NCI-H1105 treated with DMSO at 0.1 percent for 48 hours (cell line): Measurements from ENCODE around the gene SLC22A8.
"Not testable (repeated sequence)": the region's sequence is repeated elsewhere in the genome, so short reads cannot be mapped to it uniquely, and the experiment has no call there.

Source experiments
- DNase-seq: peaks from one replicate; lab custom pipeline; 2025; lab: John Stamatoyannopoulos, UW

Gene SLC22A8

DNA sequence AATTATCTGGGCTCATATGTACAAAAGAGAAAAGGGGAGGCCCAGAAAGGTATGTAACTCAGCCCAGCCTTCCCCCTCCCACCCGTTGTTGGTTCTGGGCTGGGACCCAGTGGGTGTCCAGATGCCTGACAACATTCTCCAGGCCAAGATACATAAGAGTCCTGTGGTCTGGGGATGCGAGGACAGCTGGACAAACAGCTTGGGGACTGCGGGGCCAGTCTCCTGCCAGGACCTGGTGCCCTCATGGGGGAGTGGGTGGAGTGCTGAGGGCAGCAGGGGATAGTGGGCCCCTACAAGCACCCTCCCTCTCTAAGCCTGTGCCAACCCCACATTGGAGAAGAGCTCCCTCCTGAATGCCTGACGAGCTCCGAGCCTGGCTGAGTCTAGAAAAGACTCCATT, 27.4 kb downstream of the SLC22A8 start:
- DNase-seq: no peak

DNA sequence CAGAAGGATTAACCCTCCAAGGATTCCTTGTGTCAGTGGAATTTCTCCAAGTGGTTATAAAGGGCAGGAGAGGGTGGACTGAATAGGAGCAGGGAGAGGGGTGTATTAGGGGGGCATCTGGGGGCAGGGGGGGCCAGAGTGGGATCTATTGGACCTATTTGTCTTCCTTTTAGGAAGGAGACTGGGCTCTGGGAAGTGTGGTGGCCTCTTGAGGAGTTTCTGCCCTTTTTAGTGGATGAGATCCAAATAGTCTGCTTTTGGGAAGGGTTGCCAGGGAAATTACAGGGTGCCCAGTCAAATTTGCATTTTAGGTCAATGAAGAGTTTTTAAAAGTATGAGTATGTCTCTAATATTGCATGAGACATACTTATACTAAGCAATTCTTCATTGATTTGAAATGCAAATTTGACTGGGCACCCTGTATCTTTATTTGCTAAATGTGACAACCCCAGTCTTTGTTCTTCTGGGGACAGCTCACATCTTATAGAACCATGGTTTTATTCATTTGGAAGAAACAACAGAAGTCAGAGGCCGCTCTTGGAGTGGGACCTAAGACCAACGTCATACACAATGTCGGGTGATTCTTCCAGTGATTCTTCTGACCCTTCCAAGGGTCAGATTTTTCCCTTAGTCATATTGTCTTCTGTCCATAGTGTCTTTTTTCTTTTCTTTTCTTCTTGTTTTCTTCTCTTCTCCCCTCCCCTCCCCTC, 30.4 kb downstream of the SLC22A8 start:
- DNase-seq: no peak

DNA sequence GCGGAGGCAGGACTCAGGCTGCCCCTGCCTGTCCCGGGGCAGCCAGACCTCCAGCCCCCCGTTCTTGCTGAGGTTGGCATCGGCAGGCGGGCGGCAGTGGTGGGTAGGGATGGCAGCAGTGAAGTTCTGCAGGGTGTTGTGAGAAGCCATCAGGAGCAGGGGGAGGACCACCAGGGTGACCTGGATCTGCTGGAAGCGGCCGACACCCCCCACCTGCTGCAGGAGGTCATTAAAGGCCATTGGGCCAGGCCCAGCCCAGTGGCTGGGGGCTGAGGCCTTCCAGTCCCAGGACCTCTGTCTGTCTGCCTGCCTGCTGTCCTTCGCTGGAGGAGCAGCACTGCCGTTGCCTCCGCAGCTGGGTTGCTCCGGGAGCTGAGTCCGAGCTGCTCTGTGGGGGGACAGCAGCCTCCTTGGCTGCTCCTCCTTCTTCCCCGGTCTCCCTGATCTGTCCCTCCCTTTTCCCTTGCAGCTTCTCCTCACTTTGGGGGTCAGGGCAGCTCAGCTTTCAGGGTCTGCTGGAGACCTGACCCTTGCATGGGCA, 31.1 kb downstream of the SLC22A8 start, which contains the start of gene SLC22A6:
SLC22A6 (minus strand) TSS at position 517 of the 541 bp plus-strand sequence; CDS start at position 240, 277 bp downstream.
- DNase-seq: no peak

DNA sequence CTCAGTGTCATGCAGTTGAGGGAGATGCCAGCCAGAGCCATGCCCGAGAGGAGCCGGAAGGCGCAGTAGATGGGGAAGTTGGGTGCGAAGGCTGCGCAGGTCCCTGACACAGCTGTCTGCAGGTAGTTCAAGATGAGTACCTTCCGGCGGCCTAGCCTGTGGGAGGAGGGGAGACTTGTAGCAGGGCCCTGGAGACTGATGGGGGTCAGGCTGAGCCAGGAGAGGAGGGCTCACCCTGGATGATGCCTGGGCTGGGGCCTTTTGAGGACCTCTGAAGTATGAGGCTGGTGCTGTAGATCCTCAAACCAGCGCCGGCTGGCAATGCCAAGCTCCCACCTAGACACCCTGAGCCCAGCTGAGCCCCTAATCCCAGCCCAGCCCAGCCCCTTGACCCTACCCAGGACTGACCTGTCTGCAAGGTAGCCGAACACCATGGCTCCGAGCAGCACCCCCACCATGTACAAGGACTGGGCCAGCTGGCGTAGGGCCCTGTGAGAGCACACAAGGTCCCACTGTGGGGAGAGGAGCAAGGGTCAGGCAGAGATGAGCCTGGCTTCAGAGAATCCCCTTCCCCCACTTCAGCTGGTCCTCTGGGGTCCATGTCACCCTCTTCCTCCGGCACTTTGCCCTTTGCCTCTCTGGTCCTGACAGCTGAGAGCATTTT, 32.0 kb downstream of the SLC22A8 start:
- DNase-seq: no peak

DNA sequence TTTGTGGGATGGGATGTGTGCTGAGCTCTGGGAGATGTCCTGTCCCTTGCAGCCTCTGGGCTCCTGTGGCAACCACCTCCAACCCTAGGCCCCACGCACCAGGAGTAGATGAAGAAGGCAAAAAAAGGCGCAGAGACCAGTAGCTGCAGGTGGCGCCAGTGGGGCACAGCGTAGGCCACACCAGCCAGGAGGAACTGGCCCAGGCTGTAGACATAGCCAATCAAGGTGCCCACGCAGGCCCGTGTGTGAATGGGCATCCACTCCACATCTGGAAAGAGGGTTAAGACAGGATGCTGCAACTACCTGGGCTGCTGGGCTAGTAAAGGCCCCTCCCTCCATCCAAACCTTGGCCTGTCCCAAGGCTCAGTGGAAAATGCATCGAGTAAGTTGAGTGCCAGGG, 33.9 kb downstream of the SLC22A8 start:
- DNase-seq: no peak

DNA sequence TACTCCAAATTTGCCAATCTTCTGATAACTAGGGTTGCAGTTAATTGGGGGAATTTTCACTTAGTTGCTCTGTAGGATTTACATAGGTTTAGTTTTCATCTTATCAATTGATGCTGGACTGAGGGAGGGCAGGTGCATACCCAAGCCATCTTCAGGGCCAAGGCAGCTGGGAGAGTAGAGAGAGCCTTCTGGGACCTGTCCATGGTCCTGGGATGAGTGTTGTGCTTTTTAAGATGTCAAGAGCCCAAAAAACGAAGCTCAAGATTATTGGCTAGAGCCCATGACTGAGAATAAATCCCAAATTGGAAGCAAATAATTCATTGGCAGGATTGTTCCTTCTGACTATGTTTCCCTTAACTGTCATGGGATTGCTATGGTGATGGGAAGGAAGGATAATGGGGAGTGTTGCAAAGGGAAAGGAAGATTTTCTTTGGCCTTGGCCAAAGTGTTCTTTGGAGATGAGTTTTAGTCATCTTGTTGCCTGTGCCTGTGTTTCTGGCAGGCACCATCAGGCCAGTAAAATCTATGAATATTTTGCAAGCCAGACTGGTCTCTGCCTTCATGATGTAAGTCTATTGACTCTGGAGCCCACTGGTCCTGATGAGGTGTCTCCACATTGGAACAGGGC, 35.4 kb downstream of the SLC22A8 start:
- DNase-seq: no peak

DNA sequence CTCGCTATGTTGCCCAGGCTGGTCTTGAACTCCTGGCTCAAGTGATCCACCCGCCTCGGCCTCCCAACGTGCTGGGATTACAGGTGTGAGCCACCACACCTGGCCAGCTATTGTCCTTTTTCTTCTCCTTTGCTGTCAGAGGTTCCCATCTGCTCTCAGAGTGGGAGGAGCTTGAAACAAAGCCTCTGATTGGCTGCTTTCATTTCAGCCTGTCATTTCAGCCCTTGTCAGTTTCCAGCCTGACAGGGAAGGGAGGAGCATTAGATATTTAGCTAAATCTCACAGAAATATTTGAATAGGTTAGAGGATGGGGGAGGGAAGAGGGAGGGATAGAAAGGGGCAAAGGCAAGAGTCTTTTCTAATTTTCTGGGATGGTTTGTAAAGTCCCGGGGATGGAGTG, 39.5 kb downstream of the SLC22A8 start:
- no peak for DNase-seq

DNA sequence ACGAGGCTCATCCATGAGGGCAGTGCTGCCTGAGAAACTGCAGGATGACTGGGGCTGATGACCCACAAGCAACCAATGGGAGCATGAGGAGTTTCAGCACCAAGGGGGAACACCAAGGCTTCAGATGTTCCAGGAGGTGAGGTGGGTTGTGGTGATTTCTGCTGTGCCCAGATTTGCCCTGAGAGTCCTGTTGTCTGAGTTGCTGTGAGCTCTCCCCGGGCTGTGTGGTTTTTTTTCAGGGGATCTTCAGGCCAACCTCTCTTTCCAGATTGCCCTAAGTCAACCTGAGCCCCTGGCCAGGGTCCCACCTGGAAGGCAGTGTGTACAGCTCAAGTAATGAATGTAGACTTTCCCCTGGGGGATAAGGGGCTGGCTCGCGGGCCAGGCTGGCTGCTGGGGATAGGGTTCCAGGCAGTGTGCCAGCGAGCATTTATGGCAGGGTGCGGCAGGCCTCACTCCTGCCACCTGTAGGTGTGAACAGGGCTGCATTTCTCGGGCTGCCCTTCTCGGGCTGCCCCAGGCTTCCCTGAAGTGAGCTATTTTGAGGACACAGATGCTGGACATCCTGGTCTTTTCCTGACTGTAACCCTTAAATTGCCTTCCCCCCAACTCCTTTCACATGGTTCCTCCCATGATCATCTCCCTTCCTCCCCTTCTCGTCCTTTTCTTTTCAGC, 40.7 kb downstream of the SLC22A8 start:
- peak; percentile 89 for DNase-seq

DNA sequence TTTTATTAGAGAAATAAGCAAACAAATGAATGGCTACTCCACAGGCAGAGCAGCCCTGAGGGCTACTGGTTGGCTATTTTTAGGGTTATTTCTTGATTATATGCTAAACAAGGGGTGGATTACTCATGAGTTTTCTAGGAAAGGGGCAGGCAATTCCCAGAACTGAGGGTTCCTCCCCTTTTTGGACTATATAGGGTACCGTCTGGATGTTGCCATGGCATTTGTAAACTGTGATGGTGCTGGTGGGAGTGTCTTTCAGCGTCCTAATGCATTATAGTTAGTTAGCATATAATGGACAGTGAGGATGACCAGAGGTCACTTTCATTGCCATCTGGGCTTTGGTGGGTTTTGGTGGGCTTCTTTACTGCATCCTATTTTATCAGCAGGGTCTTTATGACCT, 50.1 kb downstream of the SLC22A8 start:
- no peak for DNase-seq

DNA sequence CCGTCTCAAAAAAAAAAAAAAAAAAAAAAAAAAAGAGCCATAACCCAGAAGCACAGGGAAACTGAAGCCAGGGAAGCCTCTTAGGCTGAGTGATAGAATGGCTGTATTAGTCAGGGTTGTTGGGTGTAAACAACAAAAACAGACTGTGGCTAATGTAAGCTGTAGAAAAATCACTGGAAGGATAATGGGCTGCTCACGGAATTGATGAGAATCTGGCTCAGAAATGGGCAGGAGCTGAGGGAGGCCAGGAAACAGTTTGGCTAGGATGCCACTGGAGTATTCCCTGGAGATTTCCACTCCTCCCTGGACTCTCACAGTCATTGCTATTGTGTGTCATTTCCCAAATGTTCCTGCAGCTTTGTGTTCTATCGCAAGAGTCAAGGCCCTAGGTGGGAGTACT, 53.2 kb downstream of the SLC22A8 start:
- DNase-seq: no peak

DNA sequence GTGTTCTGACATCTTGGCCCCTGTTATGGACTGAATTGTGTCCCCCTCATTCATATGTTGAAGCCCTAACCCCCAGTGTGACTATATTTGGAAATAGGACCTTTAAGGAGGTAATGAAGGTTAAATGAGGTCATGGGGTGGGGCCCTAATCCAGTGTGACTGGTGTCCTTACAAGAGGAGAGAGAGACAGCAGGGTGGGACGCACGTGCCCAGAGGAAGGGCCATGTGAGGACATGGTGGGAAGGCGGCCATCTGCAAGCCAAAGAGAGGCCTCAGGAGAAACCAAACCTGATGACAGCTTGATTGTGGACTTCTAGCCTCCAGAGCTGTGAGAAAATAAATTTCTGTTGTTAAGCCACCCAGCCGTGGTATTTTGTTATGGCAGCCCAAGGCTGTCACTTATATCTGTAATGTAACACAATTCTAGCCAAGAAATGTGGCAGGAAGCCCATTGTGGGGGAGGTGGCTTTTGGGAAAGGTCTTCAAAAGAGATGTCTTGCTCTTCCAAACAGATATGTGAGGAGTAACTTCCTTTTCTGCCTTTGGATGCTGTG, 54.5 kb downstream of the SLC22A8 start:
- DNase-seq: no peak

DNA sequence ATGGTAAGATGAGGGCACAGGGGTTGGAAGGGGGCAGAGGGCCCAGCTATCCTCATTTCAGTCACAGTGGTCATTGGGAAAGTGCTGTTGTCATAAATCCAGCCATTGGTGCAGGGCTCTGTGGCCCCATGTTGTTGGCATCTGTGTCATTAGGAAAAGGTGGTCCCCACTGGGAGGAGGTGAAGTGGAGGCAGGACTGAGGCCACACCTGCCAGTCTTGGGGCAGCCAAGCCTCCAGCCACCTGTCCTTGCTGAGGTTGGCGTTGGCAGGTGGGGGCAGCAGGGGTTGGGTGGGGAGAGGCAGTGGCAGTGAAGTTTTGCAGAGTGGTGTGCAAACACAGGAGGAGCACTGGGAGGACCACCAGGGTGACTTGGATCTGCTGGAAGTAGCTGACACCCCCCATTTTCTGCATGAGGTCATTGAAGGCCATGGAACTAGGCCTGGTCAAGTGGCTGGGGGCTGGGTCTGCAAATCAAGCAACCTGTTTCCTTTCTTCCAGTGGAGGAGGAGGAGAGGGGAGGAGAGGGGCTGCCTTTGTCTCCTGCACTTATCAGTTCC, 56.1 kb downstream of the SLC22A8 start:
- DNase-seq: no peak

DNA sequence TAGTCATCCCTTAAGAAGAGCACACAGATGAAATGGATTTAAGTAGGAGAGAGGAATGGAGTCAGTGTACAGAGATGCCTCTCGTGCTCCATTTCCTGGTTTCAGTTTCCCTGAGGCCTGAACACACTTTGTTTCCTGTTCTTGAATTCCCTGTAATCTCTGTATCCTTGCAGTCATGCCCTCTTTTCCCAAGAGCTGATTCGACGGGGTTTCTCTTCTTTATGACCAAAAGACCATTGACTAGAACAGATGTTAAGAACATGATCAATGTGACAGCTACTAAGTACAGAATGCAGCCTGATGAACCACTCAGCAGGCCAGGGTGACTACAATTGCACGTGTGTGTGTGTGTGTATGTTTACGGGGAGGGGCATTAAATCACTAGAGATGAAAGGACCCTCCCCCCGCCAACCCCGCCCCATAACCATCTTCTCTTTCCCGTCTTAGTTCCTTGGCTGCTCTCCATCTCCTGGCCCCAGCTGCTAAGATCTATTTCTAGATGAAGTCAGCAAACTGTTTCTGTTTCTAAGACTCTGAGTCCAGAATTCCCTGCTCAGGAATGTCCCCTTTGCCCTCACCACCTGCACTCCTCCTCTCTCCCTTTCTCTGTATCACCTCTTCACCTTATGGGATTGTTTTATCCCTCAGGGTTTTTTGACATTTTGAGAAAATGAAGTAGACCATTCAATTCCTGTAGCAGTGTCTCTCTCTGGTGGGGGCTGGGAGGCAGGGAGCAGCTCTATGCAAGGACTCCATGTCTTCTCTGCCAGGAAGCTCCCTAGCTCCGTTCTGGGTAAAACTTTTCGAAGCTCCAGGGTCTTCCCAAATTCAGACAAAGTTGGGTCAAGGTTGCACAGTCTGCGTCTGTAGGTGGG, 56.9 kb downstream of the SLC22A8 start:
- no peak for DNase-seq

DNA sequence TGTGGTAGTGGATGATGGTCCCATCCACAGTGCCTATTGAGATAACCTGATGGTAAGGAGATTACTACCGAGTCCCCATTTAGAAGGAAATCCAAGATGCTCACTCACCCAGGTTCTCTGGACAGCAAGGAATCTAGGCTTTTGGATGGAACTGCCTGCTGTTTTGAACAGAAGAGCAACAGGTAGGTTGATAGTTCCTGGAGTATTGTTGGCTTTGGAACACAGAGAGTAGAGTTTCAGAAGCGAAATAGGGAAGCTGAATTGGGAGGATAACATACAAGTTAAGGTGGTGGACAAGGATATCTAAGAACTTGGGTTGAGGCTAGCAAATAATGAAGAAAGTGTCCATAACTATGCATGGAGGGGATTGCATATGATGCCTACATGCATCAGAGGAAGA, 58.5 kb downstream of the SLC22A8 start:
- no peak for DNase-seq

DNA sequence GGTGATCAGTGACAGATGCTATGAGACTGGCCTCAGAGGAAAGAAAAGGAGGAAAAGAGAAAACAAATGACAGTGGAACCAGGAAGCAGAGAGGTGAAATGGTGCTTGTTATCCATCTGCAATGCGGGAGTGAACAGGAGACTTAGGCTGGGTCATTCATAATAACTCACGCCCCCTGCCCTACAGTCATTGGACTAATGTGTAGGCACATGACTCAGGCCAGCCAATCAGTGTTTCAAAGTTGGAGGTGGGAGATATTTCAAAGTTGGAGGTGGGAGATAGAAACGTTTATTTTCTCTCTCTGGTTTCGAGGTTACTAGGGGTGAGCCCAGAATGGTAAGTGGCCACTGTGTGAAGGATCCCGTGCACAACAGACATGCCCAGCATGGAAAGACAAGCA, 61.2 kb downstream of the SLC22A8 start:
- no peak for DNase-seq

DNA sequence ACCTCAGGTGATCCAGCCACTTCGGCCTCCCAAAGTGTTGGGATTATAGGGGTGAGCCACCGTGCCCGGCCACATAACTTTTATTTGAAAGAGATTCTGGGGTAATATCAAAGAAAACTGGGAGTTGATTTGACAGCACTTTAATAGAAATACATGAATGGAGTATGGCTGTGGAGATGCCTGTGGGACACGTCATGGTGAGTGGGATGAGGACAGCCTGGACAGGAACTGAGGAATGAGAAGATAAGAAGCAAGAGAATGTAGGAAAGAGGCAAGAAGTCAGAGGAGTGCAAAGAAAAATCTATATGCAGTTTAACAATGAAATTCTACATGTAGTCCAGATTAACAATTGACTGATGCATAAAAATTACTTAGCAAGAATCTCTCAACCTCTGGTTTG, 61.8 kb downstream of the SLC22A8 start:
- no peak for DNase-seq

DNA sequence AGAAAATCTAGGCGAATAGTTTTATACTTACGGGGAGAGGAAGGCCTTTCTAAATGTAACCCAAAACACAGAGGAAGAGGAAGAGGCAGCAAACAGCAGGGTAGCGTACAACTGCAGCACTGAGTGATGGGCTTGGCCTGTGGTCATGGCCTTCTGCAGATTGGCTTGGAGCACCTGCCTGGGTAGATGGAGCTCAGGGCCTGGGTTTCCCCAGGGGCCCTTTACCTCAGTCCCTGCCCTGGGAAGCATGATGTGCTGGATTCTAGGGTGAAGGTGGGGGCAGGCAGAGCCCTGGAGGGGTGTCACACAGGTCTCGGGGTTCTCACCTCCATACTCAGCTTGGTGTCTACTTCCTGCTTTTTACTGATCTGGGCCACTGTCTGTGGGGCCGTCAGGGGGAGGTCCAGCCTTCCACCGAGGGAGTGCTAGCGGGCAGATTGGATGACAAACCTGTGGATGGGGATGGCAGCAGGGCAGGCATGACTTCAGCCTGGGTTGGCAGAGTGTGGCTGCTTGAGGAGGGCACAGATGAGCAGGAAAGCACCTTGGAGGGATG, 66.8 kb downstream of the SLC22A8 start:
- no peak for DNase-seq

DNA sequence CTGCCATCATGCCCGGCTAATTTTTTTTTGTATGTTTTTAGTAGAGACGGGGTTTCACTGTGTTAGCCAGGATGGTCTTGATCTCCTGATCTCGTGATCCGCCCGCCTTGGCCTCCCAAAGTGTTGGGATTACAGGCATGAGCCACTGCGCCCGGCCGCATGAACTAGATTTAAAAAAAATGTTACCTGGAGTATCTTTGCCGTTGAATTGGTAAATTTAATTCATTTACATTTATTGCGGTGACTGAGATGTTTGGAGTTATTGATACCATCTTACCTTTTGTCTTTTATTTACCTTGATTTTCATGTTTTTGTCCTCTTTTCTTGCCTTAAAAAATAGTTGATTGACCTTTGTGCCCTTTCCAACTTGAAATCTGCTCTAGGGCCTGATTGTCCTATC, 70.1 kb downstream of the SLC22A8 start:
- DNase-seq: not testable (repeated sequence)
